Gastroesophageal sphincter (tissue), 4 donors: Measurements from ENCODE around the gene TRMT10B. TPM values are rescaled to one million over a fixed set of nuclear protein-coding genes. Genes with fewer than 3 reads are reported as not detected.

Experiments
- ATAC-seq: fragments of 150-250 bp; one replicate; pipeline ENCODE4 v1.9.1; 2016; ENCODE audit warnings: mild to moderate bottlenecking, moderate library complexity
- H3K27ac ChIP-seq, 4 donors: fragments of 200-600 bp; sonication (generic) in 3 of 4; 1 replicate in 3 of 4; 2 replicates in 1 of 4; pipeline ENCODE4 v1.5.1; 2016 to 2019
- H3K27me3 ChIP-seq: fragments of 200-600 bp; sonication (generic); one replicate; pipeline ENCODE4 v1.5.1; 2019
- H3K36me3 ChIP-seq, 2 donors: fragments of 200-600 bp; sonication (generic); one replicate each; pipeline ENCODE4 v1.5.1; 2019; ENCODE audit warnings: control low read depth in 1 of 2
- H3K4me1 ChIP-seq, 3 donors: fragments of 200-600 bp; sonication (generic); 1 replicate in 2 of 3; 2 replicates in 1 of 3; pipeline ENCODE4 v1.5.1; 2016 to 2019; ENCODE audit warnings: control low read depth in 2 of 3
- H3K4me3 ChIP-seq, 2 donors: fragments of 200-600 bp; sonication (generic); one replicate each; pipeline ENCODE4 v1.5.1; 2019; ENCODE audit warnings: mild to moderate bottlenecking in 1 of 2, moderate library complexity in 1 of 2
- H3K9me3 ChIP-seq, 3 donors: fragments of 200-600 bp; sonication (generic); one replicate each; pipeline ENCODE4 v1.5.1; 2017 to 2019; ENCODE audit warnings: control low read depth in 2 of 3
- EP300 ChIP-seq: sonication (generic); formaldehyde crosslinking; IDR thresholded peaks from one replicate; pipeline ENCODE4 v1.6.1; 2017; ENCODE audit warnings: antibody characterized with exemption, mild to moderate bottlenecking
- POLR2A ChIP-seq, 2 donors: fragments of 450-650 bp; IDR thresholded peaks; one replicate each; pipeline ENCODE4 v1.6.1; 2017; ENCODE audit warnings: antibody characterized with exemption in 2 of 2, mild to moderate bottlenecking in 2 of 2, moderate library complexity in 1 of 2
- POLR2AphosphoS5 ChIP-seq: sonication (generic); formaldehyde crosslinking; IDR thresholded peaks from one replicate; pipeline ENCODE4 v1.6.1; 2017; ENCODE audit warnings: antibody characterized with exemption
- whole genome bisulfite sequencing, 2 donors: methylation state at CpG; one replicate each; pipeline ENCODE4 v1.1.5; 2018; ENCODE audit warnings: low coverage in 1 of 2; 5-methylcytosine and 5-hydroxymethylcytosine counted together
- total RNA-seq, 4 donors: library from RNA; depleted of rRNA; stranded (reverse); fragments of >200 nt; gene quantifications; one replicate each; pipeline ENCODE4 v1.1.0, GENCODE V29; 2016
- TF ChIP-seq, protein P1 (sequence below), 4 experiments: fragments of 200-600 bp in 2 of 4; fragments of 450-650 bp in 2 of 4; sonication (generic) in 1 of 4; IDR thresholded peaks; one replicate each; pipeline ENCODE4 v1.5.1; 2017 to 2019; ENCODE audit warnings: antibody characterized with exemption in 4 of 4, mild to moderate bottlenecking in 2 of 4, moderate library complexity in 2 of 4

The TRMT10B gene
- total RNA-seq, 4 donors from 2014 or later = 6.3 to 8.6 (median 7.2) TPM

DNA sequence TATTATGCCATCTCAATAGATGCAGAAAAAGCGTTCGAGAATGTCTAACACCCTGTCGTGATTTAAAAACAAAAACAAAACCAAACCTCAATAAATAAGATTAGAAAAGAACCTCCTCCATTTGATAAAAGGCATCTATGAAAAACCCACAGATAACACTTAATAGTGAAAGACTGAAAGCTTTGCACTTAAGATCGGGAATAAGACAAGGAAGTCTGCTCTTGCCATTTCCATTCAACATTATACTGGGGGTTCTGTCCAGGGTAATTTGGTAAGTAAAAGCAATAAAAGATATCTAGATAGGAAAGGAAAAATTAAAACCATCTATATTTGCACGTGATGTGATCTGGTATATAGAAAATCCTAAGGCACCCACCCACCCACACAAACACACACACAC lies 38.5 kb downstream of the TRMT10B start:
- WGBS, 2 donors = 80 to 95% methylated on average over 5 of the region's 5 CpGs
- Histone ChIP-seq H3K36me3 (peaks cover 0 to 2% of the 10 kb centered on the region in 2 donors), H3K27ac (no peak overlapping the region), H3K9me3 (no peaks in the 10 kb centered on the region), H3K27me3 (peaks cover 2% of the 10 kb centered on the region), H3K4me3 (no peak overlapping the region), H3K4me1 (no peaks in the 10 kb centered on the region)
- ATAC-seq = no peak
- TF ChIP-seq EP300 (no peak), POLR2A (IDR thresholded peaks at IDR 0.05) (no peak), POLR2AphosphoS5 (no peak)
- TF ChIP-seq, protein P1, sequence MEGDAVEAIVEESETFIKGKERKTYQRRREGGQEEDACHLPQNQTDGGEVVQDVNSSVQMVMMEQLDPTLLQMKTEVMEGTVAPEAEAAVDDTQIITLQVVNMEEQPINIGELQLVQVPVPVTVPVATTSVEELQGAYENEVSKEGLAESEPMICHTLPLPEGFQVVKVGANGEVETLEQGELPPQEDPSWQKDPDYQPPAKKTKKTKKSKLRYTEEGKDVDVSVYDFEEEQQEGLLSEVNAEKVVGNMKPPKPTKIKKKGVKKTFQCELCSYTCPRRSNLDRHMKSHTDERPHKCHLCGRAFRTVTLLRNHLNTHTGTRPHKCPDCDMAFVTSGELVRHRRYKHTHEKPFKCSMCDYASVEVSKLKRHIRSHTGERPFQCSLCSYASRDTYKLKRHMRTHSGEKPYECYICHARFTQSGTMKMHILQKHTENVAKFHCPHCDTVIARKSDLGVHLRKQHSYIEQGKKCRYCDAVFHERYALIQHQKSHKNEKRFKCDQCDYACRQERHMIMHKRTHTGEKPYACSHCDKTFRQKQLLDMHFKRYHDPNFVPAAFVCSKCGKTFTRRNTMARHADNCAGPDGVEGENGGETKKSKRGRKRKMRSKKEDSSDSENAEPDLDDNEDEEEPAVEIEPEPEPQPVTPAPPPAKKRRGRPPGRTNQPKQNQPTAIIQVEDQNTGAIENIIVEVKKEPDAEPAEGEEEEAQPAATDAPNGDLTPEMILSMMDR (IDR thresholded peaks at IDR 0.05) = no peak

- ATAC-seq = no peak
- H3K27me3 ChIP-seq = no peaks in the 10 kb centered on the region
- H3K4me1 ChIP-seq = peaks cover 0 to 16% (median 0%) of the 10 kb centered on the region in 3 donors
- H3K36me3 ChIP-seq = no peaks in the 10 kb centered on the region
- no peak for TF ChIP-seq POLR2AphosphoS5
- no peaks in the 10 kb centered on the region for H3K9me3 ChIP-seq
- WGBS, 2 donors = 48 to 66% methylated on average over 2 of the region's 2 CpGs
- no peak overlapping the region for H3K27ac ChIP-seq
- no peak overlapping the region for H3K4me3 ChIP-seq
These were observed 42.6 kb downstream of the TRMT10B start for GRCh38 chr9:37796232-37796631.

- WGBS, 2 donors = 60 to 86% methylated on average over 1 of the region's 1 CpG
- H3K27ac ChIP-seq = no peak overlapping the region
These were observed 45.1 kb downstream of the TRMT10B start for GRCh38 chr9:37798677-37799076.

GRCh38 chr9:37800631-37801286 lies 47.2 kb downstream of the TRMT10B start, which contains the start of gene DCAF10:
DCAF10 (plus strand) TSS chr9:37800797; CDS start chr9:37800867, 70 bp downstream.
- H3K27ac ChIP-seq = peak within 1 kb of the TSS; percentile 72 to 91 (median 90)
- peak within 1 kb of the TSS; percentile 66 to 92 for H3K4me3 ChIP-seq
- no peaks in the 10 kb centered on the region for H3K27me3 ChIP-seq
- TF ChIP-seq EP300 (no peak), POLR2AphosphoS5 (peak; percentile 84), POLR2A (IDR thresholded peaks at IDR 0.05) (peak; percentile 60 to 75)
- TF ChIP-seq, protein P1 (IDR thresholded peaks at IDR 0.05) = peak in 2 of 4 experiments; percentile 5 to 20
- WGBS, 2 donors = no CpG with 5 or more reads among the region's 72 CpGs
- peak; percentile 91 for ATAC-seq
- H3K9me3 ChIP-seq = no peaks in the 10 kb centered on the region
- peaks cover 6 to 56% (median 16%) of the 10 kb centered on the region in 3 donors for H3K4me1 ChIP-seq
- H3K36me3 ChIP-seq = no peaks in the 10 kb centered on the region

More at GRCh38 chr9:37798677-37799076, 45.1 kb downstream of the TRMT10B start:
- Histone ChIP-seq H3K4me1 (peaks cover 6 to 41% (median 16%) of the 10 kb centered on the region in 3 donors), H3K9me3 (no peaks in the 10 kb centered on the region), H3K27me3 (no peaks in the 10 kb centered on the region), H3K36me3 (no peaks in the 10 kb centered on the region), H3K4me3 (no peak overlapping the region)
- TF ChIP-seq POLR2AphosphoS5 = no peak
- no peak for TF ChIP-seq EP300
- no peak for TF ChIP-seq POLR2A (IDR thresholded peaks at IDR 0.05)
- no peak for ATAC-seq

GRCh38 chr9:37801287-37801850 lies 47.8 kb downstream of the TRMT10B start:
- Histone ChIP-seq H3K4me3 (peak overlapping the region; percentile 66 to 92), H3K4me1 (peaks cover 6 to 59% (median 17%) of the 10 kb centered on the region in 3 donors), H3K27me3 (no peaks in the 10 kb centered on the region), H3K36me3 (no peaks in the 10 kb centered on the region), H3K9me3 (no peaks in the 10 kb centered on the region), H3K27ac (peak overlapping the region; percentile 72 to 91 (median 90))
- no peak for TF ChIP-seq POLR2A (IDR thresholded peaks at IDR 0.05)
- no peak for TF ChIP-seq EP300
- TF ChIP-seq POLR2AphosphoS5 = no peak
- TF ChIP-seq, protein P1 (IDR thresholded peaks at IDR 0.05) = no peak
- 0% methylated on average over 6 of the region's 45 CpGs; no CpG with 5 or more reads in 1 of the 2 donors for WGBS, 2 donors
- peak; percentile 35 for ATAC-seq
